Naive thymus-derived CD4-positive, alpha-beta T cell (primary cell): ENCODE data around the gene PSPN. TPM values are rescaled to one million over a fixed set of nuclear protein-coding genes. Genes with fewer than 3 reads are reported as not detected.
"Not testable (repeated sequence)": the region's sequence is repeated elsewhere in the genome, so short reads cannot be mapped to it uniquely, and the experiment has no call there.

ENCODE experiments used
- ATAC-seq: fragments of 150-1000 bp; cut with Tn5 transposase; 2 replicates; pipeline ENCODE4 v1.10.0; 2021; ENCODE audit warnings: mild to moderate bottlenecking, moderate library complexity
- CTCF ChIA-PET: fragments of 350-600 bp; sonication (Branson Sonifier 250); formaldehyde crosslinking; loops from one replicate; lab custom pipeline; 2021; ENCODE audit warnings: antibody characterized with exemption; lab: Charles Lee
- POLR2A ChIA-PET: fragments of 350-600 bp; sonication (Branson Sonifier 250); formaldehyde crosslinking; loops from one replicate; lab custom pipeline; 2021; ENCODE audit warnings: antibody characterized with exemption, inconsistent platforms; lab: Charles Lee
- DNase-seq, 9 donors: peaks; one replicate each; pipeline versions ENCODE4 v3.0.0 to v3.0.0-alpha.2; 2020 to 2022; ENCODE audit warnings: mixed read lengths in 1 of 9
- H3K27ac ChIP-seq: one replicate; pipeline ENCODE4 v1.7.0; 2013; ENCODE audit warnings: mild to moderate bottlenecking, low read depth, low read length, moderate library complexity
- H3K27me3 ChIP-seq, 2 donors: one replicate each; pipeline ENCODE4 v1.7.0; 2013; ENCODE audit warnings: low read length in 2 of 2, mild to moderate bottlenecking in 2 of 2, moderate library complexity in 2 of 2; ENCODE audit not compliant: control insufficient read depth in 2 of 2, insufficient read depth in 2 of 2
- H3K36me3 ChIP-seq, 3 experiments: 1 replicate in 2 of 3; 2 replicates in 1 of 3; pipeline ENCODE4 v1.7.0; 2013; ENCODE audit warnings: low read length in 3 of 3, mild to moderate bottlenecking in 3 of 3, moderate library complexity in 1 of 3; ENCODE audit not compliant: insufficient read depth in 3 of 3, control insufficient read depth in 2 of 3
- H3K4me1 ChIP-seq, 2 donors: one replicate each; pipeline ENCODE4 v1.7.0; 2013; ENCODE audit warnings: low read length in 2 of 2, mild to moderate bottlenecking in 2 of 2, moderate library complexity in 1 of 2; ENCODE audit not compliant: control insufficient read depth in 2 of 2, insufficient read depth in 2 of 2
- H3K4me3 ChIP-seq: 2 replicates; pipeline ENCODE4 v1.7.0; 2013; ENCODE audit warnings: mild to moderate bottlenecking, low read length
- H3K9me3 ChIP-seq, 3 experiments: 1 replicate in 2 of 3; 2 replicates in 1 of 3; pipeline ENCODE4 v1.7.0; 2013; ENCODE audit warnings: low read length in 3 of 3; ENCODE audit not compliant: control insufficient read depth in 2 of 3
- H3K27ac Mint-ChIP-seq, 9 donors: one replicate each; pipeline ENCODE4 v1.8.0; 2020 to 2022; ENCODE audit warnings: mixed read lengths in 9 of 9, mild to moderate bottlenecking in 8 of 9, moderate library complexity in 5 of 9, inconsistent platforms in 2 of 9
- H3K27me3 Mint-ChIP-seq, 5 donors: one replicate each; pipeline ENCODE4 v1.8.0; 2021 to 2022; ENCODE audit warnings: mixed read lengths in 5 of 5, mild to moderate bottlenecking in 1 of 5
- H3K36me3 Mint-ChIP-seq, 5 donors: one replicate each; pipeline ENCODE4 v1.8.0; 2020 to 2022; ENCODE audit warnings: mixed read lengths in 5 of 5, mild to moderate bottlenecking in 3 of 5, inconsistent platforms in 1 of 5
- H3K4me1 Mint-ChIP-seq, 7 donors: one replicate each; pipeline ENCODE4 v1.8.0; 2020 to 2022; ENCODE audit warnings: mixed read lengths in 7 of 7, mild to moderate bottlenecking in 3 of 7, inconsistent platforms in 1 of 7
- H3K4me3 Mint-ChIP-seq, 10 donors: one replicate each; pipeline ENCODE4 v1.8.0; 2020 to 2022; ENCODE audit warnings: mild to moderate bottlenecking in 10 of 10, mixed read lengths in 10 of 10, moderate library complexity in 6 of 10, inconsistent platforms in 2 of 10
- H3K9me3 Mint-ChIP-seq, 11 donors: one replicate each; pipeline ENCODE4 v1.8.0; 2020 to 2022; ENCODE audit warnings: mixed read lengths in 11 of 11, mild to moderate bottlenecking in 4 of 11, inconsistent platforms in 1 of 11, moderate library complexity in 1 of 11
- intact Hi-C, 2 donors: fragments of 100-400 bp; cut with micrococcal nuclease; formaldehyde crosslinking; loops; one replicate each; pipeline ENCODE4 v1.15.1; 2023
- polyA plus RNA-seq, 2 donors: library from polyadenylated mRNA; unstranded; fragments of 300-500 nt; fragmentation: Illumina TruSeq; gene quantifications; one replicate each; pipeline ENCODE4 v1.2.3, GENCODE V29; 2021
- total RNA-seq, 6 experiments: library from RNA in 5 of 6; stranded (reverse) in 5 of 6; gene quantifications; 1 replicate in 5 of 6; 2 replicates in 1 of 6; pipeline ENCODE4 v1.2.3 and lab custom pipeline; 2021 to 2026

Gene PSPN
- total and polyA plus RNA-seq, 7 experiments from 2014 or later: 0.60 to 4.0 (median 2.6) TPM

- POLR2A ChIA-PET: interaction anchor here (0.6 kb wide), 1 partner anchor 847 kb away, joined by 4 read pairs; no protein-coding TSS in a partner anchor
- ATAC-seq (no peak), DNase-seq (no peak)
Measured at GRCh38 chr19:6352381-6353165, 23.2 kb downstream of the PSPN start.

GRCh38 chr19:6350688-6351087 lies 25.0 kb downstream of the PSPN start:
- Mint-ChIP-seq H3K27me3 (no peaks in the 10 kb centered on the region), H3K27ac (no peak overlapping the region), H3K9me3 (no peaks in the 10 kb centered on the region), H3K4me3 (no peak overlapping the region), H3K4me1 (peaks cover 0 to 3% (median 0%) of the 10 kb centered on the region in 7 donors), H3K36me3 (peaks cover 4 to 21% (median 11%) of the 10 kb centered on the region in 5 donors)
- POLR2A ChIA-PET: no interaction called here
- DNase-seq (no peak), ATAC-seq (no peak)
- CTCF ChIA-PET: no interaction called here
- no peaks in the 10 kb centered on the region for H3K27me3 ChIP-seq
- H3K4me3 ChIP-seq: no peak overlapping the region
- intact Hi-C loops: no loop called here
- no peaks in the 10 kb centered on the region for H3K4me1 ChIP-seq
- no peaks in the 10 kb centered on the region for H3K9me3 ChIP-seq
- peaks cover 0 to 40% (median 4%) of the 10 kb centered on the region in 3 experiments for H3K36me3 ChIP-seq
- H3K27ac ChIP-seq: no peak overlapping the region

More at GRCh38 chr19:6352381-6353165, 23.2 kb downstream of the PSPN start:
- H3K27ac Mint-ChIP-seq: peak overlapping the region in 1 of 9 donors; percentile 30
- intact Hi-C loops: no loop called here
- H3K4me3 Mint-ChIP-seq: no peak overlapping the region
- H3K36me3 Mint-ChIP-seq: peaks cover 0 to 21% (median 12%) of the 10 kb centered on the region in 5 donors
- H3K27me3 Mint-ChIP-seq: no peaks in the 10 kb centered on the region
- no peaks in the 10 kb centered on the region for H3K9me3 Mint-ChIP-seq
- H3K36me3 ChIP-seq: peaks cover 0 to 30% (median 4%) of the 10 kb centered on the region in 3 experiments
- CTCF ChIA-PET: interaction anchor here (1.0 kb wide), 1 partner anchor 72 kb away, joined by 3 read pairs; no protein-coding TSS in a partner anchor
- no peaks in the 10 kb centered on the region for H3K9me3 ChIP-seq
- no peaks in the 10 kb centered on the region for H3K4me1 ChIP-seq
- H3K4me3 ChIP-seq: no peak overlapping the region
- H3K27ac ChIP-seq: no peak overlapping the region
- H3K27me3 ChIP-seq: no peaks in the 10 kb centered on the region
- peaks cover 0 to 4% (median 0%) of the 10 kb centered on the region in 7 donors for H3K4me1 Mint-ChIP-seq

- CTCF ChIA-PET: interaction anchor here (0.6 kb wide), 1 partner anchor 18 kb away, joined by 4 read pairs; no protein-coding TSS in a partner anchor
- H3K27ac Mint-ChIP-seq: peak overlapping the region in 1 of 9 donors; percentile 40
- DNase-seq: not testable (repeated sequence)
Measured at GRCh38 chr19:6349271-6349670, 26.5 kb downstream of the PSPN start.

GRCh38 chr19:6343462-6343861 lies 32.3 kb downstream of the PSPN start:
- ChIA-PET CTCF (no interaction called here), POLR2A (no interaction called here)
- no peaks in the 10 kb centered on the region for H3K27me3 ChIP-seq
- H3K36me3 ChIP-seq: peaks cover 0 to 28% (median 6%) of the 10 kb centered on the region in 3 experiments
- Mint-ChIP-seq H3K4me1 (peaks cover 0 to 6% (median 0%) of the 10 kb centered on the region in 7 donors), H3K36me3 (peaks cover 4 to 24% (median 10%) of the 10 kb centered on the region in 5 donors), H3K9me3 (peaks cover 0 to 10% (median 0%) of the 10 kb centered on the region in 11 donors), H3K27ac (no peak overlapping the region), H3K4me3 (no peak overlapping the region), H3K27me3 (no peaks in the 10 kb centered on the region)
- intact Hi-C loops: no loop called here
- peaks cover 0 to 3% (median 0%) of the 10 kb centered on the region in 3 experiments for H3K9me3 ChIP-seq
- H3K27ac ChIP-seq: no peak overlapping the region
- DNase-seq (no peak), ATAC-seq (no peak)
- H3K4me1 ChIP-seq: no peaks in the 10 kb centered on the region
- H3K4me3 ChIP-seq: no peak overlapping the region

More at GRCh38 chr19:6349271-6349670, 26.5 kb downstream of the PSPN start:
- H3K4me3 ChIP-seq, H3K9me3 Mint-ChIP-seq, ATAC-seq, H3K4me1 ChIP-seq, H3K4me1 Mint-ChIP-seq, H3K27ac ChIP-seq, H3K4me3 Mint-ChIP-seq, H3K27me3 Mint-ChIP-seq, H3K27me3 ChIP-seq, intact Hi-C loops, H3K9me3 ChIP-seq: not testable (repeated sequence)
- peaks cover 4 to 21% (median 11%) of the 10 kb centered on the region in 5 donors for H3K36me3 Mint-ChIP-seq
- peaks cover 0 to 40% (median 4%) of the 10 kb centered on the region in 3 experiments for H3K36me3 ChIP-seq
- POLR2A ChIA-PET: interaction anchor here (0.6 kb wide), 1 partner anchor 21 kb away, joined by 3 read pairs; no protein-coding TSS in a partner anchor

- Histone ChIP-seq H3K4me1 (no peaks in the 10 kb centered on the region), H3K27me3 (no peaks in the 10 kb centered on the region), H3K9me3 (peaks cover 0 to 3% (median 0%) of the 10 kb centered on the region in 3 experiments), H3K27ac (no peak overlapping the region), H3K4me3 (no peak overlapping the region), H3K36me3 (peaks cover 0 to 11% (median 2%) of the 10 kb centered on the region in 3 experiments)
- peaks cover 0 to 6% (median 0%) of the 10 kb centered on the region in 7 donors for H3K4me1 Mint-ChIP-seq
- H3K4me3 Mint-ChIP-seq: no peak overlapping the region
- peaks cover 0 to 10% (median 0%) of the 10 kb centered on the region in 11 donors for H3K9me3 Mint-ChIP-seq
- CTCF ChIA-PET: interaction anchor here (0.5 kb wide), 1 partner anchor 965 kb away, joined by 3 read pairs; no protein-coding TSS in a partner anchor
- no peaks in the 10 kb centered on the region for H3K27me3 Mint-ChIP-seq
- no peak for ATAC-seq
- POLR2A ChIA-PET: no interaction called here
- no peak overlapping the region for H3K27ac Mint-ChIP-seq
- no peak for DNase-seq
- intact Hi-C loops: no loop called here
- peaks cover 0 to 22% (median 7%) of the 10 kb centered on the region in 5 donors for H3K36me3 Mint-ChIP-seq
Measured at GRCh38 chr19:6340493-6341201, 35.1 kb downstream of the PSPN start.

- H3K4me1 Mint-ChIP-seq: no peaks in the 10 kb centered on the region
- ATAC-seq (no peak), DNase-seq (no peak)
- no peak overlapping the region for H3K4me3 Mint-ChIP-seq
- intact Hi-C loops: no loop called here
- H3K36me3 ChIP-seq: peaks cover 0 to 5% (median 0%) of the 10 kb centered on the region in 3 experiments
- H3K36me3 Mint-ChIP-seq: peaks cover 0 to 5% (median 0%) of the 10 kb centered on the region in 5 donors
- ChIA-PET POLR2A (interaction anchor here (0.7 kb wide), 1 partner anchor 551 kb away, joined by 3 read pairs; no protein-coding TSS in a partner anchor), CTCF (no interaction called here)
- H3K4me3 ChIP-seq: no peak overlapping the region
- H3K27me3 ChIP-seq: no peaks in the 10 kb centered on the region
- peaks cover 0 to 4% (median 0%) of the 10 kb centered on the region in 11 donors for H3K9me3 Mint-ChIP-seq
- H3K27me3 Mint-ChIP-seq: no peaks in the 10 kb centered on the region
- no peaks in the 10 kb centered on the region for H3K4me1 ChIP-seq
- H3K27ac ChIP-seq: no peak overlapping the region
- no peak overlapping the region for H3K27ac Mint-ChIP-seq
- H3K9me3 ChIP-seq: peaks cover 0 to 3% (median 0%) of the 10 kb centered on the region in 3 experiments
Measured at GRCh38 chr19:6334490-6335285, 41.0 kb downstream of the PSPN start.
